Neural progenitor cell (in vitro differentiated cells): ENCODE results near the gene PPP2R2B. TPM values are rescaled to one million over a fixed set of nuclear protein-coding genes. Genes with fewer than 3 reads are reported as not detected.

Source experiments
- DNase-seq: peaks from one replicate; pipeline ENCODE4 v3.0.0-alpha.2; 2016; ENCODE audit warnings: low spot score
- H2AFZ ChIP-seq: fragments of 200-600 bp; sonication (generic); replicated peaks from 2 replicates; pipeline ENCODE4 v1.6.1; 2016; ENCODE audit warnings: antibody characterized with exemption
- H3F3A ChIP-seq: fragments of 200-600 bp; sonication (generic); 2 replicates; pipeline ENCODE4 v1.6.1; 2016; ENCODE audit warnings: antibody characterized with exemption, low read depth
- H3K27ac ChIP-seq: fragments of 200-600 bp; sonication (generic); 2 replicates; pipeline ENCODE4 v1.5.1; 2016; ENCODE audit warnings: mild to moderate bottlenecking
- H3K27me3 ChIP-seq: fragments of 200-600 bp; sonication (generic); 2 replicates; pipeline ENCODE4 v1.6.1; 2016; ENCODE audit warnings: mild to moderate bottlenecking, moderate library complexity
- H3K36me3 ChIP-seq: fragments of 200-600 bp; sonication (generic); 2 replicates; pipeline ENCODE4 v1.5.1; 2016
- H3K4me1 ChIP-seq: fragments of 200-600 bp; sonication (generic); 2 replicates; pipeline ENCODE4 v1.6.1; 2016; ENCODE audit warnings: mixed run types
- H3K4me2 ChIP-seq: fragments of 200-600 bp; sonication (generic); 2 replicates; pipeline ENCODE4 v1.6.1; 2016
- H3K4me3 ChIP-seq: fragments of 200-600 bp; sonication (generic); 2 replicates; pipeline ENCODE4 v1.5.1; 2016
- H3K79me2 ChIP-seq: fragments of 200-600 bp; sonication (generic); 2 replicates; pipeline ENCODE4 v1.6.1; 2016; ENCODE audit warnings: low read depth
- H3K9ac ChIP-seq: fragments of 200-600 bp; sonication (generic); 2 replicates; pipeline ENCODE4 v1.6.1; 2016
- H3K9me3 ChIP-seq: fragments of 200-600 bp; sonication (generic); 2 replicates; pipeline ENCODE4 v1.5.1; 2016; ENCODE audit warnings: low read depth
- H4K20me1 ChIP-seq: fragments of 200-600 bp; sonication (generic); 2 replicates; pipeline ENCODE4 v1.6.1; 2016; ENCODE audit warnings: low read depth
- H3K27ac Mint-ChIP-seq: 3 replicates; pipeline ENCODE4 v1.8.0; 2021; ENCODE audit warnings: mixed read lengths
- H3K27me3 Mint-ChIP-seq: 2 replicates; pipeline ENCODE4 v1.8.0; 2022; ENCODE audit warnings: low read depth, mild to moderate bottlenecking, inconsistent platforms, moderate library complexity, mixed read lengths; ENCODE audit not compliant: insufficient read depth
- H3K36me3 Mint-ChIP-seq: 3 replicates; pipeline ENCODE4 v1.8.0; 2021; ENCODE audit warnings: mixed read lengths
- H3K4me1 Mint-ChIP-seq: 3 replicates; pipeline ENCODE4 v1.8.0; 2021; ENCODE audit warnings: mixed read lengths
- H3K4me3 Mint-ChIP-seq: 3 replicates; pipeline ENCODE4 v1.8.0; 2021; ENCODE audit warnings: mild to moderate bottlenecking, moderate library complexity, mixed read lengths
- H3K9me3 Mint-ChIP-seq: 3 replicates; pipeline ENCODE4 v1.8.0; 2020; ENCODE audit warnings: mixed read lengths
- EZH2 ChIP-seq: fragments of 200-600 bp; sonication (generic); IDR thresholded peaks from 2 replicates; pipeline ENCODE4 v1.6.1; 2017; ENCODE audit warnings: antibody characterized with exemption, mild to moderate bottlenecking, moderate library complexity
- EZH2phosphoT487 ChIP-seq: fragments of 200-600 bp; sonication (generic); IDR thresholded peaks from 2 replicates; pipeline ENCODE4 v1.6.1; 2017; ENCODE audit warnings: antibody characterized with exemption
- total RNA-seq: library from RNA; depleted of rRNA; stranded (reverse); fragments of >200 nt; gene quantifications from 2 replicates; pipeline ENCODE4 v1.2.3, GENCODE V29; 2015; ENCODE audit warnings: low replicate concordance
- TF ChIP-seq, protein P1 (sequence below): fragments of 200-600 bp; sonication (generic); IDR thresholded peaks from 2 replicates; pipeline ENCODE4 v1.5.1; 2017; ENCODE audit warnings: antibody characterized with exemption, mild to moderate bottlenecking

PPP2R2B gene
- total RNA-seq, 1 donor from 2014 or later: 26.6 TPM

DNA sequence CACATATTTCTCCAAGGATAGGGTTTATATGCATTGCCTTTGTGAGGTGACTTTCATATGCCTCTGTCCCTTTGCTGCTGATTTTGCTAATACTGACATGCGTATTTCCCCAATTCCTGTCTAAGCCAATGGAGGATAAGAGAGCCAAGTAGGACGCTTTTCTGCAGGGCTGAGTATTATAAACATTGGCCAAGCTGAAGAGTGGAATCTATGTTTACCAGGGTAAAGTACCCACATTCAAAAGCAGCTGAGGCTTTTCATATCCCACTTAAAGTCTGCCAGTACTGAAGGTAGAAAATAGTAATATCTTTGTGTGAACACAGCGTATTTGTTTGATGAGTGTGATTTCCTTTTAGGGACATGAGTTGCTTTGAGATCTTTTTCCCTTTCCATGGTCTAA lies 233.7 kb downstream of the PPP2R2B start:
- no peak overlapping the region for H3K9ac ChIP-seq
- H3K79me2 ChIP-seq: no peaks in the 10 kb centered on the region
- H3K27me3 ChIP-seq: no peaks in the 10 kb centered on the region
- peaks cover 9% of the 10 kb centered on the region for H4K20me1 ChIP-seq
- peaks cover 7% of the 10 kb centered on the region for H3F3A ChIP-seq
- H3K27ac ChIP-seq: no peak overlapping the region
- H2AFZ ChIP-seq: no peak overlapping the region
- H3K4me3 ChIP-seq: no peak overlapping the region
- H3K4me1 ChIP-seq: peaks cover 23% of the 10 kb centered on the region
- no peak overlapping the region for H3K27ac Mint-ChIP-seq
- H3K27me3 Mint-ChIP-seq: no peaks in the 10 kb centered on the region
- H3K36me3 ChIP-seq: no peaks in the 10 kb centered on the region
- no peaks in the 10 kb centered on the region for H3K9me3 ChIP-seq
- H3K36me3 Mint-ChIP-seq: no peaks in the 10 kb centered on the region
- H3K4me2 ChIP-seq: no peak overlapping the region
- no peak for DNase-seq
- peaks cover 22% of the 10 kb centered on the region for H3K4me1 Mint-ChIP-seq
- no peak overlapping the region for H3K4me3 Mint-ChIP-seq
- no peaks in the 10 kb centered on the region for H3K9me3 Mint-ChIP-seq
- TF ChIP-seq, protein P1, sequence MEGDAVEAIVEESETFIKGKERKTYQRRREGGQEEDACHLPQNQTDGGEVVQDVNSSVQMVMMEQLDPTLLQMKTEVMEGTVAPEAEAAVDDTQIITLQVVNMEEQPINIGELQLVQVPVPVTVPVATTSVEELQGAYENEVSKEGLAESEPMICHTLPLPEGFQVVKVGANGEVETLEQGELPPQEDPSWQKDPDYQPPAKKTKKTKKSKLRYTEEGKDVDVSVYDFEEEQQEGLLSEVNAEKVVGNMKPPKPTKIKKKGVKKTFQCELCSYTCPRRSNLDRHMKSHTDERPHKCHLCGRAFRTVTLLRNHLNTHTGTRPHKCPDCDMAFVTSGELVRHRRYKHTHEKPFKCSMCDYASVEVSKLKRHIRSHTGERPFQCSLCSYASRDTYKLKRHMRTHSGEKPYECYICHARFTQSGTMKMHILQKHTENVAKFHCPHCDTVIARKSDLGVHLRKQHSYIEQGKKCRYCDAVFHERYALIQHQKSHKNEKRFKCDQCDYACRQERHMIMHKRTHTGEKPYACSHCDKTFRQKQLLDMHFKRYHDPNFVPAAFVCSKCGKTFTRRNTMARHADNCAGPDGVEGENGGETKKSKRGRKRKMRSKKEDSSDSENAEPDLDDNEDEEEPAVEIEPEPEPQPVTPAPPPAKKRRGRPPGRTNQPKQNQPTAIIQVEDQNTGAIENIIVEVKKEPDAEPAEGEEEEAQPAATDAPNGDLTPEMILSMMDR: no peak
- TF ChIP-seq EZH2 (no peak), EZH2phosphoT487 (no peak)

- Mint-ChIP-seq H3K4me3 (no peak overlapping the region), H3K4me1 (peaks cover 24% of the 10 kb centered on the region), H3K27ac (no peak overlapping the region), H3K27me3 (no peaks in the 10 kb centered on the region), H3K36me3 (no peaks in the 10 kb centered on the region), H3K9me3 (no peaks in the 10 kb centered on the region)
- Histone ChIP-seq H3K4me3 (no peak overlapping the region), H3K27me3 (no peaks in the 10 kb centered on the region), H3K79me2 (no peaks in the 10 kb centered on the region), H4K20me1 (peaks cover 9% of the 10 kb centered on the region), H3K27ac (no peak overlapping the region), H3K4me1 (peaks cover 25% of the 10 kb centered on the region), H3K4me2 (no peak overlapping the region), H2AFZ (no peak overlapping the region), H3K9ac (no peak overlapping the region), H3F3A (peaks cover 7% of the 10 kb centered on the region), H3K36me3 (no peaks in the 10 kb centered on the region), H3K9me3 (no peaks in the 10 kb centered on the region)
- TF ChIP-seq, protein P1: no peak
- TF ChIP-seq EZH2phosphoT487 (no peak), EZH2 (no peak)
- DNase-seq: no peak
Measured at GRCh38 chr5:146643776-146644175, 234.8 kb downstream of the PPP2R2B start.

DNA sequence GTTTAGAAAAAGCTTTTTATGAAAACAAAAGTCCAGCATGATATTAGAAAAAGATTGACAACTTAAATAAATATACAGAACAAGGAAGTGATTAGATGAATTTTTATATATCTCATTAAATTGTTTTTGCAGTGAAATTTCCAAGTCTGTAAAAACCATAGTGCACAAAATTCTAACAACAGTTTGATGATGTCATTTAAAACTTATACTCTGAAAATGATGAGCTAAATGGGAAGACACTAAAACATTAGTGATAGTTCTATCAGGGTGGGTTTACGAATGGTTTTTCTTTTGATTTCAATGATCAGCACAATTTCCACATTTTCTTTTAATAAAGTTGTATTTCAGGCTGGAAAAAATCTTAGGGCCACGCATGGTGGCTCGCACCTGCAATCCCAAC lies 236.1 kb downstream of the PPP2R2B start:
- Mint-ChIP-seq H3K4me3 (no peak overlapping the region), H3K36me3 (no peaks in the 10 kb centered on the region), H3K27me3 (no peaks in the 10 kb centered on the region), H3K4me1 (peaks cover 24% of the 10 kb centered on the region), H3K27ac (no peak overlapping the region), H3K9me3 (no peaks in the 10 kb centered on the region)
- no peaks in the 10 kb centered on the region for H3K27me3 ChIP-seq
- DNase-seq: no peak
- no peaks in the 10 kb centered on the region for H3K9me3 ChIP-seq
- H3K4me3 ChIP-seq: no peak overlapping the region
- H2AFZ ChIP-seq: no peak overlapping the region
- H4K20me1 ChIP-seq: peaks cover 9% of the 10 kb centered on the region
- H3F3A ChIP-seq: peaks cover 7% of the 10 kb centered on the region
- H3K36me3 ChIP-seq: no peaks in the 10 kb centered on the region
- no peak overlapping the region for H3K9ac ChIP-seq
- H3K27ac ChIP-seq: no peak overlapping the region
- TF ChIP-seq, protein P1: no peak
- TF ChIP-seq EZH2 (no peak), EZH2phosphoT487 (no peak)
- no peaks in the 10 kb centered on the region for H3K79me2 ChIP-seq
- no peak overlapping the region for H3K4me2 ChIP-seq
- H3K4me1 ChIP-seq: peaks cover 25% of the 10 kb centered on the region

DNA sequence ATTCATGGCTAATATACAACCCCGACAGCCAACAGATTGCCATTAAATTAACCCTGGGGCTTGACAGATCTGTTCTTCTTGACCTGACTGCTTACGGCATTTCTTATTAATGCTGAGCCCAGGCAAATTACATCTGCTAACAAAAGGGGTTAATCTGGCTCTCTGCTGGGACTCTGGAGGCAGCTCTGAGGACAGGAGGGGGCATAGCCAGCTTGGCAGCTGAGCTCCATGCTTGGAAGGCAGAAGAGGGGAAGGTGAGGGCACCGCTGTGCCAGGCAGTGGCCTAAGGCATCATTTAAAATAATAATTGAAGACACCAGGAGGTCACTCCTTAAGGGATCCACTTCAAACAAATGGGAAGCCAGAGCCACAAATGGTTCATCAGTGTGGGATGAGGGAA lies 236.6 kb downstream of the PPP2R2B start:
- H3K9me3 Mint-ChIP-seq: no peaks in the 10 kb centered on the region
- no peaks in the 10 kb centered on the region for H3K9me3 ChIP-seq
- H3K9ac ChIP-seq: no peak overlapping the region
- no peaks in the 10 kb centered on the region for H3K36me3 Mint-ChIP-seq
- H3K27ac ChIP-seq: no peak overlapping the region
- peak; percentile 37 for DNase-seq
- H3K36me3 ChIP-seq: no peaks in the 10 kb centered on the region
- no peak for TF ChIP-seq EZH2
- TF ChIP-seq EZH2phosphoT487: no peak
- TF ChIP-seq, protein P1: no peak
- H3F3A ChIP-seq: peaks cover 7% of the 10 kb centered on the region
- H3K79me2 ChIP-seq: no peaks in the 10 kb centered on the region
- H4K20me1 ChIP-seq: peaks cover 9% of the 10 kb centered on the region
- H3K4me2 ChIP-seq: peak overlapping the region; percentile 24
- H3K4me3 Mint-ChIP-seq: no peak overlapping the region
- H3K27ac Mint-ChIP-seq: no peak overlapping the region
- peaks cover 24% of the 10 kb centered on the region for H3K4me1 Mint-ChIP-seq
- H3K4me1 ChIP-seq: peaks cover 25% of the 10 kb centered on the region
- H2AFZ ChIP-seq: no peak overlapping the region
- H3K27me3 ChIP-seq: no peaks in the 10 kb centered on the region
- no peaks in the 10 kb centered on the region for H3K27me3 Mint-ChIP-seq
- H3K4me3 ChIP-seq: no peak overlapping the region
